Endothelial cell of umbilical vein (primary cell): ENCODE measurements around the gene ZNF284. TPM values are rescaled to one million over a fixed set of nuclear protein-coding genes. Genes with fewer than 3 reads are reported as not detected.

Experiments used
- BruUV-seq: library from RNA; stranded (reverse); fragments of 400-500 nt; replicated peaks from 2 replicates; lab custom pipeline; 2021; lab: Mats Ljungman, UMichigan
- CTCF ChIA-PET: fragments of 300-600, 350-600 bp; sonication (Branson Sonifier 250); formaldehyde crosslinking; loops from one replicate; lab custom pipeline; 2021; ENCODE audit warnings: antibody characterized with exemption, inconsistent platforms; lab: Charles Lee
- POLR2A ChIA-PET: fragments of 300-600, 350-600 bp; sonication (Branson Sonifier 250); formaldehyde crosslinking; loops from one replicate; lab custom pipeline; 2021; ENCODE audit warnings: antibody characterized with exemption, inconsistent platforms; lab: Charles Lee
- DNase-seq: peaks from one replicate; pipeline ENCODE4 v3.0.0-alpha.2; 2011; ENCODE audit warnings: low read depth, low spot score
- FAIRE-seq: peaks from 2 replicates; lab custom pipeline; 2011; peaks lifted over from hg19 to GRCh38; lab: Jason Lieb, UNC
- H2AFZ ChIP-seq: 2 replicates; pipeline ENCODE4 v1.6.0; 2012; ENCODE audit warnings: low read depth, low read length, control low read depth, inconsistent platforms
- H3K27ac ChIP-seq: 2 replicates; pipeline ENCODE4 v1.5.1; 2011; ENCODE audit warnings: low read depth, mild to moderate bottlenecking, control low read depth, low read length, moderate library complexity; ENCODE audit not compliant: insufficient read depth
- H3K27me3 ChIP-seq, 2 experiments: 2 replicates each; pipeline versions ENCODE4 v1.6.0 to v1.6.1; 2011; ENCODE audit warnings: low read length in 2 of 2, mixed read lengths in 1 of 2; ENCODE audit not compliant: control insufficient read depth in 2 of 2, insufficient read depth in 2 of 2
- H3K36me3 ChIP-seq, 2 experiments: 2 replicates in 1 of 2; 3 replicates in 1 of 2; pipeline ENCODE4 v1.5.1; 2011; ENCODE audit warnings: low read length in 2 of 2, mild to moderate bottlenecking in 1 of 2, moderate library complexity in 1 of 2; ENCODE audit not compliant: control insufficient read depth in 2 of 2, insufficient read depth in 2 of 2; ENCODE audit errors: extremely low read depth in 1 of 2
- H3K4me1 ChIP-seq: 3 replicates; pipeline ENCODE4 v1.5.1; 2011; ENCODE audit warnings: mild to moderate bottlenecking, low read length; ENCODE audit not compliant: control insufficient read depth, insufficient read depth; ENCODE audit errors: extremely low read depth
- H3K4me2 ChIP-seq: 2 replicates; pipeline ENCODE4 v1.6.1; 2011; ENCODE audit warnings: low read length, control low read depth, mixed read lengths; ENCODE audit not compliant: insufficient read depth
- H3K4me3 ChIP-seq, 3 experiments: fragments of 200-600 bp in 1 of 3; sonication (generic), shearing (Covaris generic) in 1 of 3; replicated peaks in 1 of 3; 2 replicates each; pipeline ENCODE4 v1.5.1; 2011 to 2016; ENCODE audit warnings: control low read depth in 3 of 3, low read length in 3 of 3, mild to moderate bottlenecking in 2 of 3, inconsistent platforms in 1 of 3, low read depth in 1 of 3, moderate library complexity in 1 of 3; ENCODE audit not compliant: insufficient read depth in 1 of 3
- H3K79me2 ChIP-seq: 2 replicates; pipeline ENCODE4 v1.6.0; 2012; ENCODE audit warnings: low read length, inconsistent platforms; ENCODE audit not compliant: control insufficient read depth, insufficient read depth
- H3K9ac ChIP-seq: replicated peaks from 2 replicates; pipeline ENCODE3; 2011; ENCODE audit warnings: low read length, control low read depth; ENCODE audit not compliant: insufficient read depth; ENCODE audit errors: extremely low read depth
- H3K9me1 ChIP-seq: replicated peaks from 3 replicates; pipeline ENCODE4 v1.6.0; 2011; ENCODE audit warnings: mild to moderate bottlenecking, low read length; ENCODE audit not compliant: control insufficient read depth, insufficient read depth; ENCODE audit errors: extremely low read depth
- H3K9me3 ChIP-seq: replicated peaks from 2 replicates; pipeline ENCODE4 v1.5.1; 2012; ENCODE audit warnings: low read length, inconsistent platforms; ENCODE audit not compliant: control insufficient read depth, insufficient read depth
- H4K20me1 ChIP-seq: replicated peaks from 2 replicates; pipeline ENCODE3; 2011; ENCODE audit warnings: mild to moderate bottlenecking, low read length; ENCODE audit not compliant: control insufficient read depth, insufficient read depth; ENCODE audit errors: extremely low read depth
- EZH2 ChIP-seq: IDR thresholded peaks from 2 replicates; pipeline ENCODE4 v1.6.1; 2012; ENCODE audit warnings: borderline replicate concordance, low read depth, mild to moderate bottlenecking, moderate library complexity, low read length, inconsistent platforms; ENCODE audit not compliant: severe bottlenecking
- FOS ChIP-seq: IDR thresholded peaks from 2 replicates; pipeline ENCODE4 v1.6.1; 2011; ENCODE audit warnings: mild to moderate bottlenecking, low read length, moderate library complexity, borderline replicate concordance; ENCODE audit not compliant: insufficient read depth
- GATA2 ChIP-seq: IDR thresholded peaks from 2 replicates; pipeline ENCODE4 v1.7.0; 2011; ENCODE audit warnings: low read depth, mild to moderate bottlenecking, moderate library complexity, mixed read lengths, low read length; ENCODE audit not compliant: insufficient read length, insufficient read depth
- JUN ChIP-seq: IDR thresholded peaks from 2 replicates; pipeline ENCODE4 v1.6.1; 2011; ENCODE audit warnings: borderline replicate concordance, low read depth; ENCODE audit not compliant: insufficient read length, insufficient read depth
- MYC ChIP-seq: IDR thresholded peaks from one replicate; pipeline ENCODE4 v1.6.1; 2011; ENCODE audit warnings: mild to moderate bottlenecking, low read depth, low read length
- POLR2A ChIP-seq: IDR thresholded peaks from 2 replicates; pipeline ENCODE4 v1.6.1; 2012; ENCODE audit warnings: low read depth, mild to moderate bottlenecking, control low read depth, low read length
- POLR2AphosphoS5 ChIP-seq: IDR thresholded peaks from 2 replicates; pipeline ENCODE4 v1.6.1; 2012; ENCODE audit warnings: low read depth, mild to moderate bottlenecking, control low read depth, low read length, moderate library complexity; ENCODE audit not compliant: insufficient read depth
- dilution Hi-C: fragments of 300-500 bp; cut with MboI; formaldehyde crosslinking; loops from one replicate; pipeline ENCODE4 v1.15.0; 2019; ENCODE audit warnings: low sequenced_read_pairs; ENCODE audit not compliant: extremely low pct_ligation_motif_present
- intact Hi-C: fragments of 100-400 bp; cut with micrococcal nuclease; formaldehyde crosslinking; loops from one replicate; pipeline ENCODE4 v1.10.0; 2022
- polyA plus RNA-seq, 4 experiments: library from polyadenylated mRNA; depleted of rRNA in 3 of 4; stranded (reverse) in 3 of 4; unstranded in 1 of 4; fragments of >200 nt; gene quantifications; 2 replicates each; pipeline versions ENCODE4 v1.2.1 to v1.2.3, GENCODE V29; 2011 to 2012; ENCODE audit warnings: missing spikeins in 1 of 4
- total RNA-seq: library from RNA; stranded (reverse); gene quantifications from 2 replicates; pipeline ENCODE4 v1.2.3, GENCODE V29; 2021
- TF ChIP-seq, protein P1 (sequence below), 2 donors: IDR thresholded peaks; 1 replicate in 1 of 2; 2 replicates in 1 of 2; pipeline ENCODE4 v1.5.1; 2011; ENCODE audit warnings: low read length in 2 of 2, mild to moderate bottlenecking in 2 of 2, moderate library complexity in 2 of 2, control low read depth in 1 of 2, inconsistent platforms in 1 of 2, low read depth in 1 of 2; ENCODE audit not compliant: insufficient read depth in 1 of 2; ENCODE audit errors: extremely low read depth in 1 of 2
- TF ChIP-seq, protein P2 (sequence below): IDR thresholded peaks from 2 replicates; pipeline ENCODE4 v1.6.1; 2011; ENCODE audit not compliant: insufficient read depth, insufficient read length

Gene ZNF284
- total and polyA plus RNA-seq, 2 donors (not counting 3 experiments of a cell fraction or from before 2014, with no cell fraction given) = 0.98 to 2.4 TPM

- H3K27me3 ChIP-seq = no peaks in the 10 kb centered on the region
- TF ChIP-seq, protein P1, sequence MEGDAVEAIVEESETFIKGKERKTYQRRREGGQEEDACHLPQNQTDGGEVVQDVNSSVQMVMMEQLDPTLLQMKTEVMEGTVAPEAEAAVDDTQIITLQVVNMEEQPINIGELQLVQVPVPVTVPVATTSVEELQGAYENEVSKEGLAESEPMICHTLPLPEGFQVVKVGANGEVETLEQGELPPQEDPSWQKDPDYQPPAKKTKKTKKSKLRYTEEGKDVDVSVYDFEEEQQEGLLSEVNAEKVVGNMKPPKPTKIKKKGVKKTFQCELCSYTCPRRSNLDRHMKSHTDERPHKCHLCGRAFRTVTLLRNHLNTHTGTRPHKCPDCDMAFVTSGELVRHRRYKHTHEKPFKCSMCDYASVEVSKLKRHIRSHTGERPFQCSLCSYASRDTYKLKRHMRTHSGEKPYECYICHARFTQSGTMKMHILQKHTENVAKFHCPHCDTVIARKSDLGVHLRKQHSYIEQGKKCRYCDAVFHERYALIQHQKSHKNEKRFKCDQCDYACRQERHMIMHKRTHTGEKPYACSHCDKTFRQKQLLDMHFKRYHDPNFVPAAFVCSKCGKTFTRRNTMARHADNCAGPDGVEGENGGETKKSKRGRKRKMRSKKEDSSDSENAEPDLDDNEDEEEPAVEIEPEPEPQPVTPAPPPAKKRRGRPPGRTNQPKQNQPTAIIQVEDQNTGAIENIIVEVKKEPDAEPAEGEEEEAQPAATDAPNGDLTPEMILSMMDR (IDR thresholded peaks at IDR 0.05; ENCODE audit: extremely low read depth in 1 of 2, insufficient read depth in 1 of 2, low read depth in 1 of 2, low read length in 2 of 2) = no peak
- TF ChIP-seq POLR2A = no peak
- no peak for TF ChIP-seq FOS
- no peak for TF ChIP-seq JUN
- no peak for TF ChIP-seq EZH2
- TF ChIP-seq POLR2AphosphoS5 = no peak
- TF ChIP-seq GATA2 = no peak
- TF ChIP-seq MYC = no peak
- TF ChIP-seq, protein P2, sequence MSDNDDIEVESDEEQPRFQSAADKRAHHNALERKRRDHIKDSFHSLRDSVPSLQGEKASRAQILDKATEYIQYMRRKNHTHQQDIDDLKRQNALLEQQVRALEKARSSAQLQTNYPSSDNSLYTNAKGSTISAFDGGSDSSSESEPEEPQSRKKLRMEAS = no peak
- no peaks in the 10 kb centered on the region for H3K9me3 ChIP-seq
- FAIRE-seq (no peak), DNase-seq (no peak)
- H3K4me1 ChIP-seq = no peaks in the 10 kb centered on the region
- dilution Hi-C loops (no loop called here), intact Hi-C loops (no loop called here)
- no peak overlapping the region for H3K9ac ChIP-seq
- CTCF ChIA-PET = no interaction called here
- no peak overlapping the region for H3K4me2 ChIP-seq
- POLR2A ChIA-PET = no interaction called here
- H3K4me3 ChIP-seq = no peak overlapping the region
- H3K36me3 ChIP-seq = peaks cover 0 to 17% of the 10 kb centered on the region in 2 experiments
- H2AFZ ChIP-seq = no peak overlapping the region
- H3K27ac ChIP-seq = no peak overlapping the region
- H4K20me1 ChIP-seq = no peaks in the 10 kb centered on the region
- no peaks in the 10 kb centered on the region for H3K79me2 ChIP-seq
- BruUV-seq = no TSS peak
- no peaks in the 10 kb centered on the region for H3K9me1 ChIP-seq
These were observed 12.7 kb upstream of the ZNF284 start for GRCh38 chr19:44059229-44059628.
